HepG2 (cell line): Measurements from ENCODE around the gene ITIH1. TPM values are rescaled to one million over a fixed set of nuclear protein-coding genes. Genes with fewer than 3 reads are reported as not detected.

Experiments used
- DR1 ChIP-seq: sonication (generic); formaldehyde crosslinking; IDR thresholded peaks from 2 replicates; pipeline ENCODE4 v1.8.0; 2021; ENCODE audit warnings: mild to moderate bottlenecking, missing genetic modification reagents, inconsistent platforms
- ETV5 ChIP-seq: IDR thresholded peaks from 2 replicates; pipeline ENCODE4 v1.6.1; 2018; ENCODE audit warnings: missing biosample characterization, missing genetic modification reagents, inconsistent platforms, borderline replicate concordance
- HHEX ChIP-seq: IDR thresholded peaks from 2 replicates; pipeline ENCODE4 v1.6.1; 2016; ENCODE audit warnings: control low read depth
- HNF4A ChIP-seq: sonication (generic); formaldehyde crosslinking; IDR thresholded peaks from 2 replicates; pipeline ENCODE4 v1.4.0; 2020; ENCODE audit warnings: missing genetic modification reagents
- JUN ChIP-seq: sonication (generic); formaldehyde crosslinking; IDR thresholded peaks from 2 replicates; pipeline ENCODE4 v1.4.0; 2020; ENCODE audit warnings: mild to moderate bottlenecking, missing genetic modification reagents
- KDM6A ChIP-seq: IDR thresholded peaks from 2 replicates; pipeline ENCODE4 v1.6.1; 2016; ENCODE audit warnings: low read depth
- PRPF4 ChIP-seq: fragments of 200-400 bp; formaldehyde crosslinking; IDR thresholded peaks from 2 replicates; pipeline ENCODE4 v1.6.1; 2016; ENCODE audit warnings: low read length, low read depth; ENCODE audit not compliant: poor library complexity, severe bottlenecking
- SATB2 ChIP-seq: sonication (generic); formaldehyde crosslinking; IDR thresholded peaks from 2 replicates; pipeline ENCODE4 v1.5.0; 2020; ENCODE audit warnings: missing genetic modification reagents
- SP140L ChIP-seq: sonication (generic); formaldehyde crosslinking; IDR thresholded peaks from 2 replicates; pipeline ENCODE4 v1.4.0; 2020; ENCODE audit warnings: missing genetic modification reagents, borderline replicate concordance
- TAF15 ChIP-seq: fragments of 200-400 bp; formaldehyde crosslinking; IDR thresholded peaks from one replicate; pipeline ENCODE4 v1.6.1; 2018; ENCODE audit warnings: mild to moderate bottlenecking, low read depth, low read length; ENCODE audit not compliant: poor library complexity, severe bottlenecking
- U2AF2 ChIP-seq: fragments of 200-400 bp; formaldehyde crosslinking; IDR thresholded peaks from 2 replicates; pipeline ENCODE4 v1.6.1; 2017; ENCODE audit warnings: low read depth, mild to moderate bottlenecking, low read length
- ZNF329 ChIP-seq: sonication (generic); formaldehyde crosslinking; IDR thresholded peaks from 2 replicates; pipeline ENCODE4 v1.9.0; 2021; ENCODE audit warnings: low read depth, mild to moderate bottlenecking, missing genetic modification reagents
- ZNF563 ChIP-seq: sonication (generic); formaldehyde crosslinking; IDR thresholded peaks from 2 replicates; pipeline ENCODE4 v1.8.0; 2022; ENCODE audit warnings: mild to moderate bottlenecking, moderate library complexity, missing genetic modification reagents
- polyA plus RNA-seq, 8 experiments: library from polyadenylated mRNA; depleted of rRNA in 3 of 8; stranded (reverse) in 7 of 8; unstranded in 1 of 8; fragments of >200 nt; fragmentation: Illumina TruSeq in 4 of 8; extraction: Trizol in 4 of 8; gene quantifications; 2 replicates each; pipeline versions ENCODE4 v1.2.1 to v1.2.3, GENCODE V29; 2011 to 2016; ENCODE audit warnings: low read depth in 4 of 8, missing spikeins in 1 of 8, mixed read lengths in 1 of 8; ENCODE audit not compliant: insufficient read depth in 1 of 8
- total RNA-seq, 5 experiments: library from RNA; depleted of rRNA; stranded (reverse); fragments of >200 nt; fragmentation: Illumina TruSeq; extraction: Trizol; gene quantifications; 2 replicates each; pipeline ENCODE4 v1.2.3, GENCODE V29; 2016; ENCODE audit warnings: low read depth in 1 of 5
- TF ChIP-seq, protein P1 (sequence below): sonication (generic); formaldehyde crosslinking; IDR thresholded peaks from 2 replicates; pipeline ENCODE4 v1.4.0; 2020; ENCODE audit warnings: mild to moderate bottlenecking, missing genetic modification reagents, borderline replicate concordance
- TF ChIP-seq, protein P2 (sequence below): sonication (generic); formaldehyde crosslinking; IDR thresholded peaks from 2 replicates; pipeline ENCODE4 v1.8.0; 2022; ENCODE audit warnings: mild to moderate bottlenecking, missing genetic modification reagents
- TF ChIP-seq, protein P3 (sequence below): IDR thresholded peaks from 2 replicates; pipeline ENCODE4 v1.6.1; 2016; ENCODE audit warnings: mild to moderate bottlenecking, missing biosample characterization, missing genetic modification reagents
- TF ChIP-seq, protein P4 (sequence below): IDR thresholded peaks from 2 replicates; pipeline ENCODE4 v1.6.1; 2016; ENCODE audit warnings: missing compliant biosample characterization, missing genetic modification reagents, borderline replicate concordance
- TF ChIP-seq, protein P5 (sequence below): sonication (generic); formaldehyde crosslinking; IDR thresholded peaks from 2 replicates; pipeline ENCODE4 v1.5.1; 2020; ENCODE audit warnings: mild to moderate bottlenecking, missing genetic modification reagents, borderline replicate concordance

ITIH1 gene
- total and polyA plus RNA-seq, 2 of the 13 experiments (the other 11 are each of a cell fraction or from before 2014, with no cell fraction given), result 12.3 to 19.6 TPM

DNA sequence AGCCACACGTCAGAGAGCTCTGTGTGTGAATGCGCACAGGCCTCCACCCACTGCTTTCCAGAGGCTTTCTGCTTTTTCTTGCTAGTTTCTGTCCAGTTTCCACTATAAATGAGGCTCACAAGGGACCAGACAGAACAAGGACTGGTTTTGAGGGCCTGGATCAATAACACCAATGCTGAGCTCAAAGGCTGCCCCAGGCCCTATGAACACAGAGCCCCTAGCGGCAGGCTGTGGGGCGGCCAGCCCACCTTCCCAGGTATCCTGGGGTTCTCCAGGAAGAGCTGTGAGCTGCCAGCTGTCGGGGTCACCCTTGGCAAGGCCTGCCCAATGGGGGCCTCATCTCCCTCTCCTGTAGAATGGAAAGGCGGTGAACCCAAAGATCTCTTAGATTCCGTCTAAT lies 15.0 kb downstream of the ITIH1 start (continued):
- TF ChIP-seq ZNF329 (CRISPR knock-in tag), result no peak
- TF ChIP-seq HNF4A (CRISPR knock-in tag), result peak; percentile 62
- TF ChIP-seq SATB2 (CRISPR knock-in tag), result no peak
- TF ChIP-seq, protein P1, sequence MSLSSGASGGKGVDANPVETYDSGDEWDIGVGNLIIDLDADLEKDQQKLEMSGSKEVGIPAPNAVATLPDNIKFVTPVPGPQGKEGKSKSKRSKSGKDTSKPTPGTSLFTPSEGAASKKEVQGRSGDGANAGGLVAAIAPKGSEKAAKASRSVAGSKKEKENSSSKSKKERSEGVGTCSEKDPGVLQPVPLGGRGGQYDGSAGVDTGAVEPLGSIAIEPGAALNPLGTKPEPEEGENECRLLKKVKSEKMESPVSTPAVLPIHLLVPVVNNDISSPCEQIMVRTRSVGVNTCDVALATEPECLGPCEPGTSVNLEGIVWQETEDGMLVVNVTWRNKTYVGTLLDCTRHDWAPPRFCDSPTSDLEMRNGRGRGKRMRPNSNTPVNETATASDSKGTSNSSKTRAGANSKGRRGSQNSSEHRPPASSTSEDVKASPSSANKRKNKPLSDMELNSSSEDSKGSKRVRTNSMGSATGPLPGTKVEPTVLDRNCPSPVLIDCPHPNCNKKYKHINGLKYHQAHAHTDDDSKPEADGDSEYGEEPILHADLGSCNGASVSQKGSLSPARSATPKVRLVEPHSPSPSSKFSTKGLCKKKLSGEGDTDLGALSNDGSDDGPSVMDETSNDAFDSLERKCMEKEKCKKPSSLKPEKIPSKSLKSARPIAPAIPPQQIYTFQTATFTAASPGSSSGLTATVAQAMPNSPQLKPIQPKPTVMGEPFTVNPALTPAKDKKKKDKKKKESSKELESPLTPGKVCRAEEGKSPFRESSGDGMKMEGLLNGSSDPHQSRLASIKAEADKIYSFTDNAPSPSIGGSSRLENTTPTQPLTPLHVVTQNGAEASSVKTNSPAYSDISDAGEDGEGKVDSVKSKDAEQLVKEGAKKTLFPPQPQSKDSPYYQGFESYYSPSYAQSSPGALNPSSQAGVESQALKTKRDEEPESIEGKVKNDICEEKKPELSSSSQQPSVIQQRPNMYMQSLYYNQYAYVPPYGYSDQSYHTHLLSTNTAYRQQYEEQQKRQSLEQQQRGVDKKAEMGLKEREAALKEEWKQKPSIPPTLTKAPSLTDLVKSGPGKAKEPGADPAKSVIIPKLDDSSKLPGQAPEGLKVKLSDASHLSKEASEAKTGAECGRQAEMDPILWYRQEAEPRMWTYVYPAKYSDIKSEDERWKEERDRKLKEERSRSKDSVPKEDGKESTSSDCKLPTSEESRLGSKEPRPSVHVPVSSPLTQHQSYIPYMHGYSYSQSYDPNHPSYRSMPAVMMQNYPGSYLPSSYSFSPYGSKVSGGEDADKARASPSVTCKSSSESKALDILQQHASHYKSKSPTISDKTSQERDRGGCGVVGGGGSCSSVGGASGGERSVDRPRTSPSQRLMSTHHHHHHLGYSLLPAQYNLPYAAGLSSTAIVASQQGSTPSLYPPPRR (CRISPR knock-in tag), result no peak
- no peak for TF ChIP-seq ETV5 (CRISPR knock-in tag)
- TF ChIP-seq, protein P2, sequence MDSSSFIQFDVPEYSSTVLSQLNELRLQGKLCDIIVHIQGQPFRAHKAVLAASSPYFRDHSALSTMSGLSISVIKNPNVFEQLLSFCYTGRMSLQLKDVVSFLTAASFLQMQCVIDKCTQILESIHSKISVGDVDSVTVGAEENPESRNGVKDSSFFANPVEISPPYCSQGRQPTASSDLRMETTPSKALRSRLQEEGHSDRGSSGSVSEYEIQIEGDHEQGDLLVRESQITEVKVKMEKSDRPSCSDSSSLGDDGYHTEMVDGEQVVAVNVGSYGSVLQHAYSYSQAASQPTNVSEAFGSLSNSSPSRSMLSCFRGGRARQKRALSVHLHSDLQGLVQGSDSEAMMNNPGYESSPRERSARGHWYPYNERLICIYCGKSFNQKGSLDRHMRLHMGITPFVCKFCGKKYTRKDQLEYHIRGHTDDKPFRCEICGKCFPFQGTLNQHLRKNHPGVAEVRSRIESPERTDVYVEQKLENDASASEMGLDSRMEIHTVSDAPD (CRISPR knock-in tag), result no peak
- TF ChIP-seq TAF15, result no peak
- TF ChIP-seq, protein P3, sequence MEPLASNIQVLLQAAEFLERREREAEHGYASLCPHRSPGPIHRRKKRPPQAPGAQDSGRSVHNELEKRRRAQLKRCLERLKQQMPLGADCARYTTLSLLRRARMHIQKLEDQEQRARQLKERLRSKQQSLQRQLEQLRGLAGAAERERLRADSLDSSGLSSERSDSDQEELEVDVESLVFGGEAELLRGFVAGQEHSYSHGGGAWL (CRISPR knock-in tag), result no peak
- no peak for TF ChIP-seq DR1
- no peak for TF ChIP-seq KDM6A
- no peak for TF ChIP-seq HHEX
- TF ChIP-seq JUN (CRISPR knock-in tag), result no peak
- TF ChIP-seq, protein P4, sequence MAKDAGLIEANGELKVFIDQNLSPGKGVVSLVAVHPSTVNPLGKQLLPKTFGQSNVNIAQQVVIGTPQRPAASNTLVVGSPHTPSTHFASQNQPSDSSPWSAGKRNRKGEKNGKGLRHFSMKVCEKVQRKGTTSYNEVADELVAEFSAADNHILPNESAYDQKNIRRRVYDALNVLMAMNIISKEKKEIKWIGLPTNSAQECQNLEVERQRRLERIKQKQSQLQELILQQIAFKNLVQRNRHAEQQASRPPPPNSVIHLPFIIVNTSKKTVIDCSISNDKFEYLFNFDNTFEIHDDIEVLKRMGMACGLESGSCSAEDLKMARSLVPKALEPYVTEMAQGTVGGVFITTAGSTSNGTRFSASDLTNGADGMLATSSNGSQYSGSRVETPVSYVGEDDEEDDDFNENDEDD, result no peak
- no peak for TF ChIP-seq ZNF563 (CRISPR knock-in tag)
- no peak for TF ChIP-seq SP140L
- no peak for TF ChIP-seq PRPF4
- TF ChIP-seq U2AF2, result no peak
- TF ChIP-seq, protein P5, sequence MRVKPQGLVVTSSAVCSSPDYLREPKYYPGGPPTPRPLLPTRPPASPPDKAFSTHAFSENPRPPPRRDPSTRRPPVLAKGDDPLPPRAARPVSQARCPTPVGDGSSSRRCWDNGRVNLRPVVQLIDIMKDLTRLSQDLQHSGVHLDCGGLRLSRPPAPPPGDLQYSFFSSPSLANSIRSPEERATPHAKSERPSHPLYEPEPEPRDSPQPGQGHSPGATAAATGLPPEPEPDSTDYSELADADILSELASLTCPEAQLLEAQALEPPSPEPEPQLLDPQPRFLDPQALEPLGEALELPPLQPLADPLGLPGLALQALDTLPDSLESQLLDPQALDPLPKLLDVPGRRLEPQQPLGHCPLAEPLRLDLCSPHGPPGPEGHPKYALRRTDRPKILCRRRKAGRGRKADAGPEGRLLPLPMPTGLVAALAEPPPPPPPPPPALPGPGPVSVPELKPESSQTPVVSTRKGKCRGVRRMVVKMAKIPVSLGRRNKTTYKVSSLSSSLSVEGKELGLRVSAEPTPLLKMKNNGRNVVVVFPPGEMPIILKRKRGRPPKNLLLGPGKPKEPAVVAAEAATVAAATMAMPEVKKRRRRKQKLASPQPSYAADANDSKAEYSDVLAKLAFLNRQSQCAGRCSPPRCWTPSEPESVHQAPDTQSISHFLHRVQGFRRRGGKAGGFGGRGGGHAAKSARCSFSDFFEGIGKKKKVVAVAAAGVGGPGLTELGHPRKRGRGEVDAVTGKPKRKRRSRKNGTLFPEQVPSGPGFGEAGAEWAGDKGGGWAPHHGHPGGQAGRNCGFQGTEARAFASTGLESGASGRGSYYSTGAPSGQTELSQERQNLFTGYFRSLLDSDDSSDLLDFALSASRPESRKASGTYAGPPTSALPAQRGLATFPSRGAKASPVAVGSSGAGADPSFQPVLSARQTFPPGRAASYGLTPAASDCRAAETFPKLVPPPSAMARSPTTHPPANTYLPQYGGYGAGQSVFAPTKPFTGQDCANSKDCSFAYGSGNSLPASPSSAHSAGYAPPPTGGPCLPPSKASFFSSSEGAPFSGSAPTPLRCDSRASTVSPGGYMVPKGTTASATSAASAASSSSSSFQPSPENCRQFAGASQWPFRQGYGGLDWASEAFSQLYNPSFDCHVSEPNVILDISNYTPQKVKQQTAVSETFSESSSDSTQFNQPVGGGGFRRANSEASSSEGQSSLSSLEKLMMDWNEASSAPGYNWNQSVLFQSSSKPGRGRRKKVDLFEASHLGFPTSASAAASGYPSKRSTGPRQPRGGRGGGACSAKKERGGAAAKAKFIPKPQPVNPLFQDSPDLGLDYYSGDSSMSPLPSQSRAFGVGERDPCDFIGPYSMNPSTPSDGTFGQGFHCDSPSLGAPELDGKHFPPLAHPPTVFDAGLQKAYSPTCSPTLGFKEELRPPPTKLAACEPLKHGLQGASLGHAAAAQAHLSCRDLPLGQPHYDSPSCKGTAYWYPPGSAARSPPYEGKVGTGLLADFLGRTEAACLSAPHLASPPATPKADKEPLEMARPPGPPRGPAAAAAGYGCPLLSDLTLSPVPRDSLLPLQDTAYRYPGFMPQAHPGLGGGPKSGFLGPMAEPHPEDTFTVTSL (CRISPR knock-in tag), result no peak
